OCI-LY3 (cell line): ENCODE measurements around the gene MMP14.

ENCODE experiments used
- H2AFZ ChIP-seq: fragments of 200-600, 300-600 bp; shearing (Covaris generic); 2 replicates; pipeline ENCODE4 v1.6.0; 2014; ENCODE audit warnings: antibody characterized with exemption, low read depth, low read length
- H3K27ac ChIP-seq: fragments of 200-600, 300-600 bp; sonication (generic); 2 replicates; pipeline ENCODE4 v1.5.1; 2014; ENCODE audit warnings: mild to moderate bottlenecking, low read length, moderate library complexity, mixed read lengths
- H3K27me3 ChIP-seq: fragments of 200-600, 300-600 bp; sonication (generic); 2 replicates; pipeline ENCODE4 v1.6.1; 2014; ENCODE audit warnings: low read depth, low read length, mixed read lengths
- H3K36me3 ChIP-seq: fragments of 200-600, 300-600 bp; sonication (generic); replicated peaks from 2 replicates; pipeline ENCODE3; 2014; ENCODE audit warnings: low read depth, low read length, mixed read lengths
- H3K4me1 ChIP-seq: fragments of 300-600, 200-600 bp; sonication (generic); 2 replicates; pipeline ENCODE4 v1.6.1; 2014; ENCODE audit warnings: low read length, mixed read lengths
- H3K4me2 ChIP-seq: fragments of 200-600, 300-600 bp; sonication (generic); 2 replicates; pipeline ENCODE4 v1.6.1; 2014; ENCODE audit warnings: low read length, mixed read lengths
- H3K4me3 ChIP-seq: fragments of 300-600, 200-600 bp; sonication (generic); 2 replicates; pipeline ENCODE4 v1.5.1; 2014; ENCODE audit warnings: antibody characterized with exemption, mild to moderate bottlenecking, low read length, moderate library complexity
- H3K79me2 ChIP-seq: fragments of 300-600, 200-600 bp; shearing (Covaris generic); 2 replicates; pipeline ENCODE4 v1.6.1; 2014; ENCODE audit warnings: mild to moderate bottlenecking, low read length, mixed read lengths
- H3K9ac ChIP-seq: fragments of 300-600, 200-600 bp; shearing (Covaris generic); 2 replicates; pipeline ENCODE4 v1.6.0; 2014; ENCODE audit warnings: mild to moderate bottlenecking, low read length, moderate library complexity
- H3K9me3 ChIP-seq: fragments of 200-600, 300-600 bp; shearing (Covaris generic); 2 replicates; pipeline ENCODE4 v1.6.1; 2014; ENCODE audit warnings: low read length, mixed read lengths; ENCODE audit not compliant: insufficient read depth
- H4K20me1 ChIP-seq: fragments of 200-600, 300-600 bp; sonication (generic); 2 replicates; pipeline ENCODE4 v1.6.1; 2016; ENCODE audit warnings: low read length, mixed read lengths; ENCODE audit not compliant: insufficient read depth
- CTCF ChIP-seq: fragments of 200-600, 300-600 bp; sonication (generic); IDR thresholded peaks from 2 replicates; pipeline ENCODE4 v1.5.1; 2014; ENCODE audit warnings: antibody characterized with exemption, low read length, low read depth
- EZH2phosphoT487 ChIP-seq: fragments of 200-600 bp; shearing (Covaris generic); IDR thresholded peaks from 2 replicates; pipeline ENCODE4 v1.6.1; 2018; ENCODE audit warnings: antibody characterized with exemption, mixed run types, low read depth

Gene MMP14

GRCh38 chr14:22847661-22848341 is 11.4 kb downstream of the MMP14 start:
- H3K27ac ChIP-seq = no peak overlapping the region
- no peaks in the 10 kb centered on the region for H3K27me3 ChIP-seq
- no peaks in the 10 kb centered on the region for H3K9me3 ChIP-seq
- H2AFZ ChIP-seq = no peak overlapping the region
- no peaks in the 10 kb centered on the region for H4K20me1 ChIP-seq
- no peaks in the 10 kb centered on the region for H3K79me2 ChIP-seq
- no peak overlapping the region for H3K4me2 ChIP-seq
- TF ChIP-seq CTCF (peak; percentile 23; the same call in 1 of the 2 replicates), EZH2phosphoT487 (no peak)
- no peak overlapping the region for H3K4me3 ChIP-seq
- H3K36me3 ChIP-seq = no peaks in the 10 kb centered on the region
- H3K9ac ChIP-seq = no peak overlapping the region
- peaks cover 2% of the 10 kb centered on the region for H3K4me1 ChIP-seq

DNA sequence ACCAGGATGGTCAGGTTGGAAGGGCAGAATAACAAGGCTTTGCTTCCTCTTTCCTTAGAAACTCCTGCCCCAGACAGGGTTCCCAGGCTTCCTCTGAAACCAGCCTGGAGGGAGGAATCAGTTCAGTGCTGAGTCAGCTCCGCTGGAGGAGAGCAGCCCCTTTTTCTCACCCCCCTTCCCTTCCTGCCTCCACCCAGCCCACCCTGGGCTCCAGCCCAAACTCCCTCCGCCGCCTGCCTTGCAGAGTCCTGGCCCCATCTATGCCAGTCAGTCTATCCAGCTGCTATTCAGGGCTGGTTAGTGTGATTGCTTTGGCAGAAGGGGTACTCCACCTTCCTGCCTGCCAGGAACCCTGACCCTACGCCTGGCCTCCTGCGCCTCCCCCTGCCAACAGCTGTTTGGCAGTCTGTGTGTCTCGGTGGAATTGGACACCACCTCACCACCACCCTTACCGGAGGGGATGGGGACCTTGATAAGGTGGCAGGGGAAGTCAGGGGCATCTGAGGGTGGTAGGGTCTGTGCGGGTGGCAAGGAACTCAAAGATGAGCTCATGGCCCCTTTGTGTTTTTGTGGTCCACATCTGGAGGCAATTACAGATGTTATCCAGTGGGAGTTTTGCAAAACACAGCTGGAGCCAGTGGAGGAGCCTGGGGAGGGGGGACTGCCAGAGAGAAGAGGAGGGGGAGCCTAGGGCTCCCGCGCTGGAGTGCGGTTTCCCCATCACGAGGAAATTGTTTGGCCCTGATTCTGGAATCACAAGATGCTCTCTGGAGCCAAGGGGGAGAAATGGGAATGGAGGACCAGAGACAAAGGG is 12.2 kb downstream of the MMP14 start:
- no peak overlapping the region for H3K27ac ChIP-seq
- H3K4me1 ChIP-seq = peaks cover 4% of the 10 kb centered on the region
- no peak overlapping the region for H3K4me2 ChIP-seq
- no peaks in the 10 kb centered on the region for H4K20me1 ChIP-seq
- H3K9me3 ChIP-seq = no peaks in the 10 kb centered on the region
- TF ChIP-seq CTCF = no peak
- no peak for TF ChIP-seq EZH2phosphoT487
- no peaks in the 10 kb centered on the region for H3K36me3 ChIP-seq
- no peak overlapping the region for H3K9ac ChIP-seq
- H3K27me3 ChIP-seq = no peaks in the 10 kb centered on the region
- no peaks in the 10 kb centered on the region for H3K79me2 ChIP-seq
- H3K4me3 ChIP-seq = no peak overlapping the region
- H2AFZ ChIP-seq = no peak overlapping the region

DNA sequence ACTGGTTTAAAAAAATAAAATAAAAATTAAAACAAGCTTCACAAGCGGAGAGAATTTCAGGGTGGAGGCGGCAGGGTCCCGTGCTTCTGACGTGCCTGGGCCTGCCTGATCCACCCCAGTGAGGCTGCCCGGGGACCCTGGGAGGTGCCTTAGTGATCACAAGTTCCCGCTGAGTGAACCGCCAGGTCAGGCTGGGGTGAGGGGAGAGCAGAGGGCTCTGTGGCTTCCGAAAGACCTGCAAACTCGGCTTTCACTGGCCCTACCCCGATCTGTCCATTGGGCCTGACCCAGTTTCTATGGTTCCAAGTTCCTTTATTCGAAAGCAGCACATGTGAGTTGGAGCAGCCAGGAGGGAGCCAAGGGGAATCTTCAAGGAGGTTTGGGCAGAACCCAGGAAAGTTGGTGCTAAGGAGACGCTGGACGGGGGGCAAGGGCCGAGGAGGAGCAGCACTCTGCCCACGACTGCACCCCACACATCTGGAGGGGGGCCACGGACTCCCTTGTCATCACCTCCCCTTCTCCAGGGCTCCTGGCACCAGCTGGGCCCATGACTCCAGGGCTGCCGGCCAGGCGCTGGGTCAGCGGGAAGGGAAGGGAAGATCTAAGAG is 12.9 kb downstream of the MMP14 start:
- no peak overlapping the region for H3K9ac ChIP-seq
- H3K4me2 ChIP-seq = no peak overlapping the region
- H3K4me3 ChIP-seq = no peak overlapping the region
- TF ChIP-seq CTCF (no peak), EZH2phosphoT487 (no peak)
- no peaks in the 10 kb centered on the region for H3K9me3 ChIP-seq
- no peak overlapping the region for H3K27ac ChIP-seq
- no peaks in the 10 kb centered on the region for H3K79me2 ChIP-seq
- no peak overlapping the region for H2AFZ ChIP-seq
- H3K36me3 ChIP-seq = no peaks in the 10 kb centered on the region
- no peaks in the 10 kb centered on the region for H3K27me3 ChIP-seq
- H3K4me1 ChIP-seq = peaks cover 4% of the 10 kb centered on the region
- H4K20me1 ChIP-seq = no peaks in the 10 kb centered on the region
